ENCODE results near the gene OR6C70.
"Not testable (repeated sequence)": the region's sequence is repeated elsewhere in the genome, so short reads cannot be mapped to it uniquely, and the experiment has no call there.

Gene OR6C70

DNA sequence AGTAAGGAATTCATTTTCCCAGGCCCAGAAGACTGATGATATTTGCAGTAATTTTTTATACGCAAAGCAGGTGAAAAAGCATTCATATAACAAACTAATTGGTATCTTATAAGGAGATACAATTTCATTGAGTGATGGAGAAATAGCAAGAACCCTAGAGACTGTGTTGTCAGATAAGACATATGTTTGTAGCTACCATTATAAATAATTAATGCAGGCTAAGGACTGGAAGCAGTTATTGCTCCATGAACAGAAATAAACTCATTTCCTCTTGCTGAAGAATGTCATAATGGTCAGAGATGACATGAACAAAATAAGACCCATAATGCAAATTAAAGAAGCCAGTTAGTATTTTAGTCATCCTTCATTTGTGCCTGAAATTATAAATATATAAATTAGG, 24.6 kb downstream of the OR6C70 start:
- no peak overlapping the region for H3K4me3 Mint-ChIP-seq
- H3K4me1 Mint-ChIP-seq (ENCODE audit: low read depth): no peaks in the 10 kb centered on the region
- H3K36me3 Mint-ChIP-seq (ENCODE audit: low read depth): no peaks in the 10 kb centered on the region
- H3K27ac Mint-ChIP-seq: no peak overlapping the region
- peaks cover 8% of the 10 kb centered on the region for H3K9me3 Mint-ChIP-seq
- H3K27me3 Mint-ChIP-seq (ENCODE audit: low read depth): peaks cover 5% of the 10 kb centered on the region

DNA sequence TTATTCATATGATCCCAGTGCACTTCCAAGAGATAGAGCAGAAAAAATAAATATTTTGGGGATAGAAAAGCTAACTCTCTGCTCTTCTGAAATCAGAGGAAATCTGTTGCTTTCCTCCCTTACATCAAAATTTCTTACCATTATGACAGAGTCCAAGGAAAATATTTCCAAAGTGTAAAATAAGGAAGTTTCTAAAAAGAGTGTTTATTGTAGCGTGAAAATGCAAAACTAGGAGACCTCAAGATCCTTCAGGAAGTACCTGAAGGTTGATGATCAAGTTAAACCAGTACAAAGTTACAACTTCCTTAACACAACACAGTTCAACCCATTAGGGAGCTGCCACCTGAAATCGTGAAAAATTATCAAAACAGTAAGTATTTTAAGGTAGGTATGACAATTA, 26.2 kb downstream of the OR6C70 start, which contains the start of gene OR6C2:
OR6C2 (plus strand) TSS at position 301 of the 400 bp plus-strand sequence. CDS start 8,138 bp downstream, outside the sequence.
- no peak within 1 kb of the TSS for H3K4me3 Mint-ChIP-seq
- peaks cover 5% of the 10 kb centered on the region for H3K27me3 Mint-ChIP-seq (ENCODE audit: low read depth)
- H3K36me3 Mint-ChIP-seq (ENCODE audit: low read depth): no peaks in the 10 kb centered on the region
- peaks cover 13% of the 10 kb centered on the region for H3K9me3 Mint-ChIP-seq
- H3K27ac Mint-ChIP-seq: no peak within 1 kb of the TSS
- H3K4me1 Mint-ChIP-seq (ENCODE audit: low read depth): no peaks in the 10 kb centered on the region

DNA sequence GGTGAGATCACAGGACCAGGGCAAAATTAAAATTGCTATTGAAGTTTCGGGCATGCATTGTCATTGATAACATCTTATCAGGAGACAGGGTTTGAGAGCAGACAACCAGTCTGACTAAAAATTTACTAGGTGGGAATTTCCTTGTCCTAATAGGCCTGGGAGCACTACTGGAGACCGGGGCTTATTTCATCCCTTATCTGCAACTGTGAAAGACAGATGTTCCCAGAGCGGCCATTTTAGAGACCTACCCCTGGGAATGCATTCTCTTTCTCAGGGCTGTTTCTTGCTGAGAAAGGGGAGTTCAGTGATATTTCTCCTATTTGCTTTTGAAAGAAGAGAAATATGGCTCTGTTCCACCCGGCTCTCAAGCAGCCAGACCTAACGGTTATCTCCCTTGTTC, 28.7 kb downstream of the OR6C70 start:
- not testable (repeated sequence) for H3K36me3 Mint-ChIP-seq (ENCODE audit: low read depth); H3K4me1 Mint-ChIP-seq (ENCODE audit: low read depth); H3K27me3 Mint-ChIP-seq (ENCODE audit: low read depth); H3K4me3 Mint-ChIP-seq; H3K27ac Mint-ChIP-seq
- peaks cover 13% of the 10 kb centered on the region for H3K9me3 Mint-ChIP-seq

DNA sequence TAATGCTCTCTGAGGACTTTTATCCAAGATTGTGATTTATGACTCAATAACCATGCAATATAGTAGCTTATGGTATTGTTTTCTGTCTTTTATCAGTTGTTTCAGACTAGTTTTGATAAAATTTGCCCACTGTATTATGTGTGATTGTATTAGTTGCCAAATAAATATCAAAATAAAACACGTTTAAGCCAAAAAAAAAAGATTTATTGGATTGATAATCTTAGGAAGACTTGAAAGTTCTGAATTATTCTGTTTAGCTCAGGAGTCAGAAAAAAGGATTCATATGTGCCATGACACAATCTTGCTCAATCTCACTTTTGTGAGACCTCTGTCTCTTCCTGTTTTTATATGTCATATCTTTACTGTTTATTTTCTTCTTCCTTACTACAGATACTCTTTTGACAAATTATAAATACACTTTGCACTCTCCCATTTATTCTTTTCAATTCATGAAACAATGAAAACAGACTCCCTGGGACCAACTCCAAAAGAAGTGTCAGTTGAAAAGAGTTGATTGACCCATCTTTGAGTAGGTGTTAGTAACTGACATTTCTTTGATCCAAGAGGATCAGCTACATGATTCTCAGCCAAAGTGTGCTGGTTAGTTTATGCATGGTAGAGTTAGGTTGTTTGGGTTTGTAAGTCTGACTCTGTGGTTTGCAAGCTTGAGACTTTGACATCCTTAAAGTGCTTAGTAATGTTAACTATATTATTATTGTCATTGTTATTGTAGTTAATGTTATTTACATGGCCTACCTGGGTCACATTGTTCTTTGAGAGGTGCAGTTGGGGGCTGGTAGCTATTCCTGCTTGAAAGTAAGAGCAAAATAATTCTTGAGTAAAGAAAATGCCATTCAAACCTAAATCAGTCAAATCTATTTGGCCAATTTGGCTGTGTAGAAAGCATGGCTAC, 41.4 kb downstream of the OR6C70 start:
- H3K4me3 Mint-ChIP-seq: no peak overlapping the region
- H3K27ac Mint-ChIP-seq: no peak overlapping the region
- peaks cover 3% of the 10 kb centered on the region for H3K27me3 Mint-ChIP-seq (ENCODE audit: low read depth)

DNA sequence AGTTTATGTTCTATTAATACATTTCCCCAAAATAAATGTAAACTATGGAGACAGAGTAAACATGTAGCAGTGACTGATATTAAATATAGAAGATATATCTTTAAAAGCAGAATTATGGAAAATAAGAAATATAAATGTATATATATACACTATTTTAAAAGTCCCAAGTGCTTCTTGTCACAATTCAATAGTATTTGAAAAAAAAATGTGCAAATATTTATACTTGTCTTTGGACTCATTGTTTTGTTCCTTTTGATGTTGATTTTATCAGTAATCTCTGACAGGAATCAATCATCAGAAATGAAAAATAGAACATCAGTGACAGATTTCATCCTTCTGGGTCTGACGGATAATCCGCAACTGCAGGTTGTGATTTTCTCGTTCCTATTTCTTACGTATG, 44.0 kb downstream of the OR6C70 start, which contains the start of gene OR6C76:
OR6C76 (plus strand) TSS at position 301 of the 400 bp plus-strand sequence; CDS start at position 301, 0 bp downstream.
- no peak within 1 kb of the TSS for H3K4me3 Mint-ChIP-seq
- peaks cover 3% of the 10 kb centered on the region for H3K27me3 Mint-ChIP-seq (ENCODE audit: low read depth)
- no peak within 1 kb of the TSS for H3K27ac Mint-ChIP-seq
- no peaks in the 10 kb centered on the region for H3K9me3 Mint-ChIP-seq
- no peaks in the 10 kb centered on the region for H3K36me3 Mint-ChIP-seq (ENCODE audit: low read depth)
- H3K4me1 Mint-ChIP-seq (ENCODE audit: low read depth): no peaks in the 10 kb centered on the region

More for the DNA sequence above, 41.4 kb downstream of the OR6C70 start:
- no peaks in the 10 kb centered on the region for H3K36me3 Mint-ChIP-seq (ENCODE audit: low read depth)
- H3K9me3 Mint-ChIP-seq: no peaks in the 10 kb centered on the region
- no peaks in the 10 kb centered on the region for H3K4me1 Mint-ChIP-seq (ENCODE audit: low read depth)

DNA sequence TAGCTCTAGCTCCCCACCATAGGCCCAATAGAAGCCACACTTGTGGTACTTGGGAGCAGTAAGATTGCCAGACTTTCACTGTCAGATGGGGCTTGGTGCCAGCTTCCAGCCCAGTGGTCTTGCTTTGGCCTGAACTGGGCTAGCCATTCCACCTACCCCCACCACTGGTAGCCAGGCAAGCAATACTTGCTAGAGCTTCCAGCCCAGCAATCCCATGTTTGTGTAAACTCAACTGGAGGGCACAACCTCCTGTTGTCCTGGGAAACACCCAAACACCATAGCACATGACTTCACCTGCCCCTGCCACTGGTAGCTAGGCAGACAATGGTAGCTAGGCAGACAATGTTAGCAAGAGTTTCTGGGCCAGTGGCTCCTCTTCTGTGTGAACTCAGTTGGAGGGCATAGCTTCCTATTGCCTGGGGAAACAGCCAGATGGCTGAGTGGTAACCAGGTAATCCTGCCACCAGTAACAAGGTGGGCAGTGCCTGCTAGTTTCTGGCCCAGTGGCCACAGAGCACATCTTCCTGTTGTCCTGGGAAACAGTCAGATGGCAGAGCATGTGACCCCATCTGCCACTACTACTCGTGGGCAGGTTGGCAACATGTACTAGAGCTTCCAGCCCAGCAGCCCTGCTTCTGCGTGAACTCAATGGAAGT, 49.5 kb downstream of the OR6C70 start:
- no peak overlapping the region for H3K4me3 Mint-ChIP-seq
- no peak overlapping the region for H3K27ac Mint-ChIP-seq
- no peaks in the 10 kb centered on the region for H3K9me3 Mint-ChIP-seq
- no peaks in the 10 kb centered on the region for H3K36me3 Mint-ChIP-seq (ENCODE audit: low read depth)
- peaks cover 35% of the 10 kb centered on the region for H3K27me3 Mint-ChIP-seq (ENCODE audit: low read depth)
- no peaks in the 10 kb centered on the region for H3K4me1 Mint-ChIP-seq (ENCODE audit: low read depth)

All from T-helper 1 cell treated with Interleukin-12 subunit alpha and Interleukin-12 subunit beta and Interleukin-4 antibody, amounts not matched to agents 30 μg/mL and 1 μg/mL, for 36 hours (primary cell).